ENCODE measurements around the gene ZFYVE28. TPM values are rescaled to one million over a fixed set of nuclear protein-coding genes. Genes with fewer than 3 reads are reported as not detected.

ZFYVE28 gene
- total RNA-seq, 4 donors from 2014 or later: 8.9 to 19.1 (median 16.4) TPM

- 52 to 65% methylated on average over 5 of the region's 5 CpGs for WGBS, 2 donors
- DNase-seq: peak in 1 of 2 donors; percentile 15
- H3K27me3 ChIP-seq: no peaks in the 10 kb centered on the region
- TF ChIP-seq CTCF (IDR thresholded peaks at IDR 0.05): no peak
- TF ChIP-seq POLR2A (IDR thresholded peaks at IDR 0.05): no peak
- peak overlapping the region in 1 of 3 donors; percentile 24 for H3K4me3 ChIP-seq (replicated peaks in 1 of 3)
- peak overlapping the region; percentile 22 to 81 (median 66) for H3K27ac ChIP-seq
- peaks cover 23 to 43% of the 10 kb centered on the region in 2 donors for H3K4me1 ChIP-seq
- intact Hi-C loops (cut with DNase I): loop anchor here (5.0 kb wide), 1 partner anchor 170 kb away; the partner anchor contains the start of genes HAUS3 and POLN
- no peaks in the 10 kb centered on the region for H3K9me3 ChIP-seq
- no peaks in the 10 kb centered on the region for H3K36me3 ChIP-seq
These were observed 5.9 kb downstream of the ZFYVE28 start for GRCh38 chr4:2412534-2412884.

GRCh38 chr4:2411786-2412510 lies 6.5 kb downstream of the ZFYVE28 start:
- DNase-seq: no peak
- no peak overlapping the region for H3K4me3 ChIP-seq (replicated peaks in 1 of 3)
- H3K27me3 ChIP-seq: no peaks in the 10 kb centered on the region
- H3K36me3 ChIP-seq: no peaks in the 10 kb centered on the region
- no peak for TF ChIP-seq POLR2A (IDR thresholded peaks at IDR 0.05)
- TF ChIP-seq CTCF (IDR thresholded peaks at IDR 0.05): no peak
- H3K27ac ChIP-seq: peak overlapping the region in 2 of 3 donors; percentile 22 to 81
- no peaks in the 10 kb centered on the region for H3K9me3 ChIP-seq
- intact Hi-C loops (cut with DNase I): loop anchor here (5.0 kb wide), 1 partner anchor 170 kb away; the partner anchor contains the start of genes HAUS3 and POLN
- 81 to 89% methylated on average over 7 to 14 of the region's 14 CpGs for WGBS, 2 donors
- peaks cover 23 to 42% of the 10 kb centered on the region in 2 donors for H3K4me1 ChIP-seq

- Histone ChIP-seq H3K4me3 (replicated peaks in 1 of 3) (no peak overlapping the region), H3K4me1 (peaks cover 23 to 30% of the 10 kb centered on the region in 2 donors), H3K27ac (no peak overlapping the region), H3K36me3 (no peaks in the 10 kb centered on the region), H3K9me3 (no peaks in the 10 kb centered on the region), H3K27me3 (no peaks in the 10 kb centered on the region)
- no peak for DNase-seq
- 78 to 84% methylated on average over 14 of the region's 14 CpGs for WGBS, 2 donors
- intact Hi-C loops (cut with DNase I): no loop called here
- no peak for TF ChIP-seq POLR2A (IDR thresholded peaks at IDR 0.05)
- no peak for TF ChIP-seq CTCF (IDR thresholded peaks at IDR 0.05)
These were observed 9.1 kb downstream of the ZFYVE28 start for GRCh38 chr4:2409381-2409783.

GRCh38 chr4:2408976-2409375 lies 9.5 kb downstream of the ZFYVE28 start:
- H3K27ac ChIP-seq: no peak overlapping the region
- TF ChIP-seq CTCF (IDR thresholded peaks at IDR 0.05) (no peak), POLR2A (IDR thresholded peaks at IDR 0.05) (no peak)
- no peaks in the 10 kb centered on the region for H3K27me3 ChIP-seq
- H3K4me1 ChIP-seq: peaks cover 20 to 26% of the 10 kb centered on the region in 2 donors
- intact Hi-C loops (cut with DNase I): no loop called here
- H3K4me3 ChIP-seq (replicated peaks in 1 of 3): no peak overlapping the region
- no peaks in the 10 kb centered on the region for H3K9me3 ChIP-seq
- no peak for DNase-seq
- 82 to 83% methylated on average over 10 of the region's 10 CpGs for WGBS, 2 donors
- H3K36me3 ChIP-seq: no peaks in the 10 kb centered on the region

GRCh38 chr4:2408401-2408958 lies 10.0 kb downstream of the ZFYVE28 start:
- 90% methylated on average over 12 to 15 of the region's 15 CpGs for WGBS, 2 donors
- intact Hi-C loops (cut with DNase I): no loop called here

More at GRCh38 chr4:2408401-2408958, 10.0 kb downstream of the ZFYVE28 start:
- DNase-seq: no peak
- H3K4me3 ChIP-seq (replicated peaks in 1 of 3): no peak overlapping the region
- TF ChIP-seq CTCF (IDR thresholded peaks at IDR 0.05): no peak
- TF ChIP-seq POLR2A (IDR thresholded peaks at IDR 0.05): no peak
- H3K27me3 ChIP-seq: no peaks in the 10 kb centered on the region
- peaks cover 15 to 21% of the 10 kb centered on the region in 2 donors for H3K4me1 ChIP-seq
- H3K27ac ChIP-seq: no peak overlapping the region
- no peaks in the 10 kb centered on the region for H3K9me3 ChIP-seq
- no peaks in the 10 kb centered on the region for H3K36me3 ChIP-seq
